Neutrophil (primary cell): Measurements from ENCODE around the gene CBR1.

Source experiments
- H3K27ac ChIP-seq: fragments of 200-600 bp; sonication (generic); 2 replicates; pipeline ENCODE4 v1.5.1; 2016; ENCODE audit warnings: mild to moderate bottlenecking, moderate library complexity
- H3K27me3 ChIP-seq: fragments of 200-600 bp; sonication (generic); 2 replicates; pipeline ENCODE4 v1.6.0; 2016; ENCODE audit warnings: mild to moderate bottlenecking
- H3K36me3 ChIP-seq: fragments of 200-600 bp; sonication (generic); 2 replicates; pipeline ENCODE4 v1.5.1; 2017
- H3K4me1 ChIP-seq, 2 experiments: fragments of 200-600 bp in 1 of 2; sonication (generic) in 1 of 2; 1 replicate in 1 of 2; 2 replicates in 1 of 2; pipeline versions ENCODE4 v1.5.1 to v1.6.1; 2013 to 2016; ENCODE audit warnings: low read depth in 1 of 2, low read length in 1 of 2, mild to moderate bottlenecking in 1 of 2, moderate library complexity in 1 of 2; ENCODE audit not compliant: control insufficient read depth in 1 of 2, insufficient read depth in 1 of 2
- H3K4me3 ChIP-seq, 2 experiments: fragments of 200-600 bp in 1 of 2; sonication (generic) in 1 of 2; 1 replicate in 1 of 2; 2 replicates in 1 of 2; pipeline ENCODE4 v1.5.1; 2013 to 2016; ENCODE audit warnings: low read depth in 1 of 2, low read length in 1 of 2, mild to moderate bottlenecking in 1 of 2, moderate library complexity in 1 of 2
- H3K9me3 ChIP-seq: fragments of 200-600 bp; sonication (generic); 2 replicates; pipeline ENCODE4 v1.5.1; 2016
- TF ChIP-seq, protein P1 (sequence below): fragments of 200-600 bp; sonication (generic); IDR thresholded peaks from 2 replicates; pipeline ENCODE4 v1.5.1; 2016; ENCODE audit warnings: antibody characterized with exemption

CBR1 gene

GRCh38 chr21:36100971-36101641, 31.3 kb downstream of the CBR1 start:
- TF ChIP-seq, protein P1, sequence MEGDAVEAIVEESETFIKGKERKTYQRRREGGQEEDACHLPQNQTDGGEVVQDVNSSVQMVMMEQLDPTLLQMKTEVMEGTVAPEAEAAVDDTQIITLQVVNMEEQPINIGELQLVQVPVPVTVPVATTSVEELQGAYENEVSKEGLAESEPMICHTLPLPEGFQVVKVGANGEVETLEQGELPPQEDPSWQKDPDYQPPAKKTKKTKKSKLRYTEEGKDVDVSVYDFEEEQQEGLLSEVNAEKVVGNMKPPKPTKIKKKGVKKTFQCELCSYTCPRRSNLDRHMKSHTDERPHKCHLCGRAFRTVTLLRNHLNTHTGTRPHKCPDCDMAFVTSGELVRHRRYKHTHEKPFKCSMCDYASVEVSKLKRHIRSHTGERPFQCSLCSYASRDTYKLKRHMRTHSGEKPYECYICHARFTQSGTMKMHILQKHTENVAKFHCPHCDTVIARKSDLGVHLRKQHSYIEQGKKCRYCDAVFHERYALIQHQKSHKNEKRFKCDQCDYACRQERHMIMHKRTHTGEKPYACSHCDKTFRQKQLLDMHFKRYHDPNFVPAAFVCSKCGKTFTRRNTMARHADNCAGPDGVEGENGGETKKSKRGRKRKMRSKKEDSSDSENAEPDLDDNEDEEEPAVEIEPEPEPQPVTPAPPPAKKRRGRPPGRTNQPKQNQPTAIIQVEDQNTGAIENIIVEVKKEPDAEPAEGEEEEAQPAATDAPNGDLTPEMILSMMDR: no peak
- H3K27me3 ChIP-seq: peaks cover 37% of the 10 kb centered on the region
- no peak overlapping the region for H3K27ac ChIP-seq
- H3K9me3 ChIP-seq: no peaks in the 10 kb centered on the region
- H3K36me3 ChIP-seq: no peaks in the 10 kb centered on the region
- no peak overlapping the region for H3K4me3 ChIP-seq
- H3K4me1 ChIP-seq: no peaks in the 10 kb centered on the region

GRCh38 chr21:36103434-36103833, 33.6 kb downstream of the CBR1 start:
- no peak overlapping the region for H3K4me3 ChIP-seq
- H3K9me3 ChIP-seq: no peaks in the 10 kb centered on the region
- H3K4me1 ChIP-seq: no peaks in the 10 kb centered on the region
- no peaks in the 10 kb centered on the region for H3K36me3 ChIP-seq
- peaks cover 55% of the 10 kb centered on the region for H3K27me3 ChIP-seq
- TF ChIP-seq, protein P1: no peak
- H3K27ac ChIP-seq: no peak overlapping the region

DNA sequence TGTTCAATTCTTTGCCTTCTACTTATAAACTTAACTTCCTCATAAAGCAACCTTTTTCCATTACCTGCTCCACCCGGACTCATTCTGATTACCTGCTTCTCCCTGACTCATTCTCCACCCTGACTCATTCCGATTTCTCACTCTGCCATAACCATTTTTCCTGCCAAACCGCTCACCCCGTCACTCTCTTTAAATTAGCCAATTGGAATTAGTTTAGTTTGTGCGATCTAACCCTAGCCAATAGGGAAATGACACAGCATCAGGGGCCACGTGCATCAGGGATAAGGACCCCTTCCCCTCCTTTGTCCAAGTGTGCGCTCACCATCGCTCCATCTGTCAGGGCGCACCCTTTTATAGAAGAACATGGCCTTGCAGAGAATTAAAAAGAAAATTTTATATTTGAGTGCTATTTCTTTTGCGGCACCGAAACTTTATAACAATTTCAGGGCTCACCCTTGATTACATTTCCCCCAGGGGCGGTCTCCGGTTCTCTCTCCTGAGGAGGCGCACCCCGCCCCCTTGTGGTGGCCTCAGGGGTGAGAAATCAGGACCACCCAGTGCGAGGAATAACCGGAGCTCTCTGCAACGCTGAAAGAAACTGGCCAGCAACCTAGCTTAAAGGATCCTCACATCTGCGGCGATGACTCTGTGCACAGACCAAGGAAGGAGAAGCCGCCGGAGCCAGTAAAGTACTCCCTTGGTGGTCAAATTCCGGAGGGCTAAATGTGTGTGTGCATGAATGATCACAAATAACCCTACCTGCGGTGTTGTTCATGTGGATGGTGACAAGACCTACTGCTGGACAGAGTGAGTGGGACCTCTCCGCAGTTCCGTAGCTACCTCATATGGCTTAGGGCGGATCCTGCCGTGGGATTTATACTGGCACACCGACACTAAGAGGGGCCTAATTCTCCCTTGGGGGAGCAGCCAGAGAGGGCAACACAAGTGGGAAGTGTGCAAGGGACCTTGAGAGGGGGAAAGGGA, 34.8 kb downstream of the CBR1 start:
- Histone ChIP-seq H3K27me3 (peaks cover 55% of the 10 kb centered on the region), H3K27ac (no peak overlapping the region), H3K36me3 (no peaks in the 10 kb centered on the region), H3K4me3 (no peak overlapping the region), H3K4me1 (no peaks in the 10 kb centered on the region), H3K9me3 (no peaks in the 10 kb centered on the region)
- TF ChIP-seq, protein P1: no peak

GRCh38 chr21:36105327-36105842, 35.6 kb downstream of the CBR1 start:
- Histone ChIP-seq H3K27ac (no peak overlapping the region), H3K9me3 (no peaks in the 10 kb centered on the region), H3K4me1 (no peaks in the 10 kb centered on the region), H3K36me3 (no peaks in the 10 kb centered on the region), H3K4me3 (no peak overlapping the region), H3K27me3 (peaks cover 55% of the 10 kb centered on the region)
- TF ChIP-seq, protein P1: no peak

DNA sequence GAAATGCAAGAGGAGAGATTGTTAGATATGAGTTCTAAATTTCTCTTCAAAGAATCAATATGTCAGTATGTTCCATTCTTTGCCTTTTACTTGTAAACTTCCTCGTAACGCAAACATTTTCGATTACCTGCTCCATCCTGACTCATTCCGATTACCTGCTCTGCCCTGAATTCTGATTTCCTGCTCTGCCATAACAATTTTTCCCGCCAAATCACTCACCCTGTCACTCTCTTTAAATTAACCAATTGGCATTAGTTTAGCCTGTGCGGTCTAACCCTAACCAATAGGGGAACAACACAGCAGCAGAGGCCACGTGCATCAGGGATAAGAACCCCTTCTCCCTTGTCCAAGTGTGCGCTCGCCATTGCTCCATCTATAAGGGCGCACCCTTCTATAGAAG, 40.0 kb downstream of the CBR1 start:
- Histone ChIP-seq H3K27ac (no peak overlapping the region), H3K4me3 (no peak overlapping the region), H3K36me3 (no peaks in the 10 kb centered on the region), H3K4me1 (peaks cover 7 to 11% of the 10 kb centered on the region in 2 experiments), H3K27me3 (peaks cover 31% of the 10 kb centered on the region), H3K9me3 (no peaks in the 10 kb centered on the region)
- TF ChIP-seq, protein P1: no peak
